Measurements from ENCODE around the gene IFNAR1. TPM values are rescaled to one million over a fixed set of nuclear protein-coding genes. Genes with fewer than 3 reads are reported as not detected.

The IFNAR1 gene
- total RNA-seq, 2 donors from 2014 or later, result 37.1 to 50.1 TPM

DNA sequence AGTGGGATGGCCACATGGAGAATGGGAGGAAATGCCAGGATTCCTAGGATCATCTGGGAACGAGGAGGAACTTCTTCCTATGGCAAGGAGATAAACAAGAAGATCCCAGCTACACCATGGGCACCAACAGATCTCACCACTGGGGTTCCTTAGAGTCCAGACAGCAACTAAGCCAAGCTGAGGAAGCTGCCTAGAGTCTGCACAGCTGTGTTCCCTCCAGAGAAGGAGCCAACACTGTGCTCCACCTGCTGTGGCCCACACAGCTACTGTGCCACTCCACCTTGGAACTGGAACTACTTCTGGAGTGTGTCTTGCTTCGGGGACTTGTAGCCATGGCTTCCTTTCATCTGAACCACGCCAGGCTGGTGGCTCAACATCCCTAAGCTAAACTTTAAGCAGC, 6.0 kb downstream of the IFNAR1 start:
- peak; percentile 24 for ATAC-seq
- intact Hi-C loops (cut with DNase I, micrococcal nuclease), result no loop called here
- DNase-seq, result no peak

DNA sequence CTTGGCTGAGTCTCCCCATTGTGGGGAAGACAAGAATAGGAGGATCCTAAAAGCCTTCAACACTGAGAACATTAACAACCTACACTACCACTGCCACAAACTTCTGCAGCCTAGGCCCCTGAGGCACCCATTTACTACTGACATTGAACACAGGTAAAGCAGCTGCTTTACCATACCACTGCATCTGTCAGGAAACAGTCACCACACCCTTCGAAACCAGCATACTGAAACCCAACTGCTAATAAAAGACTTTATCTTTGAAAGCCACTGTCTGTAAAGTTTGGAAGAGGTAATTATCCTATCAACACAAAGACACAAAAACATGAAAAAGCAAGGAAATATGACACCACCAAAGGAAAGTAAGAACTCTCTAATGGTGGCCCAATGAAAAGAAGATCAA, 7.4 kb downstream of the IFNAR1 start:
- DNase-seq (no peak), ATAC-seq (peak; percentile 39)
- intact Hi-C loops (cut with DNase I, micrococcal nuclease), result no loop called here

DNA sequence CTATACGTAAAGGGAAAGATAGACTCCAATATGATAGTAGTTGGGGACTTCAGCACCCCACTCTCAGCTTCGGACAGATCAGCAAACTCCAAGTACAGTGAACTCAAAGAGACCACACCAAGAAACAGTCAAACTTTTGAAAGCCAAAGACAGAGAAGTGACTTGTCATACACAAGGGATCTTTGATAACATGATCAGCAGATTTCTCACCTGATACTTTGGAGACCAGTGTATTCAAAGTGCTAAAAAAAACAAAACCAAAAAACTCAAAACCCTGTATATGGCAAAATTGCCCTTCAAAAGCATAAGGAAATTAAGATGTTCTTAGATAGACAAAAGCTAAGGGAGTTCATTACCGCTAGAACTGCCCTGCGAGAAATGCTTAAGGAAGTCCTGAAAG, 9.4 kb downstream of the IFNAR1 start:
- intact Hi-C loops (cut with DNase I, micrococcal nuclease), result no loop called here
- ATAC-seq, result no peak
- DNase-seq, result no peak

DNA sequence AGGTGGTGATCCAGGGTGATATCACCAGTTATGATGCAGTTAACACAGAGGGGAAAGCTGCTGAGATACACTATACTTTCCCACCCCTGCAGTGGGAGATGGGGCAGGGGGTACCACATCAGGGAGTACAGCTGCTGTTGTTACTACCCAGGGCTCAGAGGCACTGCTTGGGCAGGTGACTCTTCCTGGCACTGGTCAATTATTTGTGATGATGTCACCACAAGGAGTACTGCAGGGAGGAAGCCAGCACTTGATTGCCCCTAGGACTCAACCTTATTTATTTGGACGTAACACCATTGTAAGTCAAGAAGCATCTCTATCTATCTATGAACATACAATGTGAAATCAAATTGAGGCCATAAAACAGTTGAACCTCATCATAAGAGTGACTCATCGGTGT, 10.1 kb downstream of the IFNAR1 start:
- no peak for DNase-seq
- ATAC-seq, result peak; percentile 54
- intact Hi-C loops (cut with DNase I, micrococcal nuclease), result no loop called here

DNA sequence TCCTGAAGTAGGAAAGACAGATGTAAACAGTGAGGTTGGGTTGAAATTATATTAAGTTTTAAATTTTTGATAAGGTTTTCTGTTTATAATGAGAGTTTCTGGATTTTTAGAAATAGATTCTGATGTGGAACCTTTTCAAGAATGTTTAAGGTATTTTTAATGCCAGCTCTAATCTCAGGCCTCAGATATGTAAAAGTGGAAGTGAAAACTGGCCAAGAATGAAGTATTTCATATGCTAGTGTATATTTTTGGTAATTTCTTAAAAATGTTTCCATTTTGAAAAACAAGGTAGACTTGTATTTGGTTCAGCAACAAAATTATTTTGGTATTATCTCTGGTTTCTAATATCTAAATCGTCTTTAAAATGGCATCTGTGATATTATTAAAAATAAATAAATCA, 14.4 kb downstream of the IFNAR1 start:
- ATAC-seq, result no peak
- intact Hi-C loops (cut with DNase I, micrococcal nuclease), result no loop called here
- no peak for DNase-seq

DNA sequence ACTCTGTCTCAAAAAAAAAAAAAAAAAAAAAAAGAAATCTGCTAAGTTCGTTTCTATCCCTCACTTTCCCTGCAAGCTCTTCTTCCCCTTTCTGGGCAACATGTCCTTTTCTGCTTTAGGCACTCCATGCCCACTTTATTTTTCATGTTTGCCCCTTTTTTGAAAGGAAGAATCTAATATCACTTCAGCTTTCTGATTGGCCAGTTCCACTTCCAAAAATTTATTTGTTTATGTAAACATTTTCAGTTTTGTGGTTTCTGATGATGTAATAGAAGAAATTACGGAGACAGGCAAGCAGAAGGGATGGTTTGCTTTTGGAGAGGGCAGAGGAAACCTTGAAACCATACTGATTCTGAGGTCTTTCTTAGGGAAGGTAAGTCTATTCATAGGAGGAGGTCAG, 15.1 kb downstream of the IFNAR1 start:
- intact Hi-C loops (cut with DNase I, micrococcal nuclease), result no loop called here
- DNase-seq, result no peak
- no peak for ATAC-seq

DNA sequence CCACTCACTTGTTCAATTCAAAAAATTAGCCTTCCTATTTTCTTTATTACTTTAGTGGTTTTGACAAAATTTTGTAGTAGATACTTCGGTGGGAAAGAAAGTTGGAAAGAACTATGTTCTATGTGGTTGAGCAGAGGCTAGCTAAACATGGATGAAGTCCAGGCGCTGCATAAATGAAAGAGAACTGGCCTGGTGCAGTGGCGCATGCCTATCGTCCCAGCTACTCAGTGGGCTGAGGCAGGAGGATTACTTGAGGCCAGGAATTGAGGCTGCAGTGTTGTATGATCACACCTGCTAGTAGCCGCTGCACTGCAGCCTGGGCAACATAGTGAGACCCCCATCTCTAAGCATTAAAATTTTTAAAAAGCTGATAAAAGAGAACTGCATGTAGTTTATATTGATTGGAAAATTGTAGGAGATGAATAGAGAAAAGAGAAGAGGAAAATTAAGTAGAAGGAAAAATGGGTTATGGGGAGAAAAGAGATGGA, 21.0 kb downstream of the IFNAR1 start:
- no peak for ATAC-seq
- intact Hi-C loops (cut with DNase I, micrococcal nuclease), result no loop called here
- DNase-seq, result no peak

DNA sequence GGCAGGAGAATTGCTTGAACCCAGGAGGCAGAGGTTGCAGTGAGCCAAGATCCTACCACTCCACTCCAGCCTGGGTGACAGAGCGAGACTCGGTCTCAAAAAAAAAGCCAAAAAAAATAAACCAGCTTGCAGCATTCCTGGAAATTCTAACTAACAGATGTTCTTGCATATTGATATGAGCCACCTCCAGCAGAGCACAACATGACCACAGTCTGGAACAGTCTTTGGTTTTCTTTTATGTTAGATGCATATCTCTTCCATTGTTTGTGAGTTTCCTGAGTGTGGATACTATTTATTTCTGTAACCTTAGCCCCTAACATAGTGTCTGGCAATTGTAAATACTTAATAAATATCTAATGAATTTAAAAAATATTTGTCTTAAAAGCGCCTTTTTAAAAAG, 23.9 kb downstream of the IFNAR1 start:
- no peak for ATAC-seq
- intact Hi-C loops (cut with DNase I, micrococcal nuclease), result no loop called here
- no peak for DNase-seq

DNA sequence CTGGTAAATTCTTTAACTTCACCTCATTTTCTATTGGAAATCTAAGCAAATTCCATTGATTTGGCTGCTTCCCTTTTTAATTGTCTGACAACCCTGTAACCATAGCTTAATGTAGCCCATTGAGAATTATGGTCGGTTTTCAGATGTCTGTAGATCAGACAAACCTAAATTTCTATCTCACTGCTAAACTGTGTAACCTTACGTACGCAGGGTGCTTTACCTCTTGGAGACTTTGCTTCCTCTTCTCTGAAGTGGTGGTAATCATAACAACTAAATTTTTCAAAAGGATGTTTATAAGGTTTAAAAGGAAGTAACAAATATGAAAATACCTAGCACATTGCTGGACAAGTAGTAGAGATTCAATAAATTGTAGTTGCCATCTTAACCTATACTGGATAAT, 25.9 kb downstream of the IFNAR1 start:
- ATAC-seq (no peak), DNase-seq (no peak)
- intact Hi-C loops (cut with DNase I, micrococcal nuclease), result loop anchor here in 1 of 2 donors (10.0 kb wide), 1 partner anchor 94 kb away; no protein-coding TSS in a partner anchor

DNA sequence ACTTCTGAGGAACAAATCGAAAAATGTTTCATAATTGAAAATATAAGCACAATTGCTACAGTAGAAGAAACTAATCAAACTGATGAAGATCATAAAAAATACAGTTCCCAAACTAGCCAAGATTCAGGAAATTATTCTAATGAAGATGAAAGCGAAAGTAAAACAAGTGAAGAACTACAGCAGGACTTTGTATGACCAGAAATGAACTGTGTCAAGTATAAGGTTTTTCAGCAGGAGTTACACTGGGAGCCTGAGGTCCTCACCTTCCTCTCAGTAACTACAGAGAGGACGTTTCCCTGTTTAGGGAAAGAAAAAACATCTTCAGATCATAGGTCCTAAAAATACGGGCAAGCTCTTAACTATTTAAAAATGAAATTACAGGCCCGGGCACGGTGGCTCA, 30.6 kb downstream of the IFNAR1 start:
- ATAC-seq (no peak), DNase-seq (no peak)
- intact Hi-C loops (cut with DNase I, micrococcal nuclease), result loop anchor here in 1 of 2 donors (10.0 kb wide), 1 partner anchor 89 kb away; no protein-coding TSS in a partner anchor

DNA sequence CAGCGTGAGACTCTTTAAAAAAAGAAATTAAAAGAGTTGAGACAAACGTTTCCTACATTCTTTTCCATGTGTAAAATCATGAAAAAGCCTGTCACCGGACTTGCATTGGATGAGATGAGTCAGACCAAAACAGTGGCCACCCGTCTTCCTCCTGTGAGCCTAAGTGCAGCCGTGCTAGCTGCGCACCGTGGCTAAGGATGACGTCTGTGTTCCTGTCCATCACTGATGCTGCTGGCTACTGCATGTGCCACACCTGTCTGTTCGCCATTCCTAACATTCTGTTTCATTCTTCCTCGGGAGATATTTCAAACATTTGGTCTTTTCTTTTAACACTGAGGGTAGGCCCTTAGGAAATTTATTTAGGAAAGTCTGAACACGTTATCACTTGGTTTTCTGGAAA, 31.2 kb downstream of the IFNAR1 start:
- DNase-seq (no peak), ATAC-seq (no peak)
- intact Hi-C loops (cut with DNase I, micrococcal nuclease), result loop anchor here in 1 of 2 donors (10.0 kb wide), 1 partner anchor 89 kb away; no protein-coding TSS in a partner anchor

DNA sequence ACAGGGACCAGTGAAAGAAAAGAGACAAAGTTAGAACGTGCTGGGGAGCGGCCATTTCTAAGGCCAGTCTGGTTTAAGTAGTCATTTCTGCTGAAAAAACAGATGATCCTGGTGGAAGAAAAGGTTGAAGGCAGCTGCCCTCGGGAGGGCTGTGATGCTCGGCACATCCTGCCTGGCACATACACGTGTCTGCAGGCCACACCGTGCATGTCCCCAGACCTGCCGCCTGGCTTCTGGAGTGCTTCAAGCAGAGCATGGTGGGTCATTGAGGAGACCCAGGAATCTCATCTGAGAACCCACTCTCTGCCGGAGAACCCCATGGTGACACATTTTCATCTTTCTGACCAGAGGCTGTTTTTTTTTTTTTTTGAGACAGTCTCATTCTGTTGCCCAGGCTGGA, 32.4 kb downstream of the IFNAR1 start:
- intact Hi-C loops (cut with DNase I, micrococcal nuclease), result loop anchor here in 1 of 2 donors (10.0 kb wide), 1 partner anchor 88 kb away; no protein-coding TSS in a partner anchor
- DNase-seq (no peak), ATAC-seq (no peak)

DNA sequence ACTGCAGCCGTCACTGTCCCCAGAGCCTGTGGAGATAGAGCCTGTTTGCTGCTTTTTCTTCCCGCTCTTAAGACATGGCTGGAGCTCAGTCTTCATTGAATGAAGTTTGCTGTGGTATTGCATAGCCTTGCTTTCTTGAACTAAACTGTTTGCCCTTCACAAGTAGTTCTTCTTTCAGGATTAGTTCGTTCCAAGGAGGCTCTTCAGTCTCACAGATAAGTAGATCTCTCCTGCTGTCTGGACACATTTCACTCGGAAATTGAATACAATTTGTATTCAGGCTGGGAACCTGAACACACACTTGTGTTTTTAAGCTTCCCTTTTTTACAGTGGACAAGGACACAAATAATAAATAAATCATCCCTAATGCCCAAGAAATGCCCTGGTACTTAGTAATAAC, 34.7 kb downstream of the IFNAR1 start:
- intact Hi-C loops (cut with DNase I, micrococcal nuclease), result loop anchor here in 1 of 2 donors (10.0 kb wide), 1 partner anchor 85 kb away; no protein-coding TSS in a partner anchor
- DNase-seq, result no peak
- ATAC-seq, result no peak

DNA sequence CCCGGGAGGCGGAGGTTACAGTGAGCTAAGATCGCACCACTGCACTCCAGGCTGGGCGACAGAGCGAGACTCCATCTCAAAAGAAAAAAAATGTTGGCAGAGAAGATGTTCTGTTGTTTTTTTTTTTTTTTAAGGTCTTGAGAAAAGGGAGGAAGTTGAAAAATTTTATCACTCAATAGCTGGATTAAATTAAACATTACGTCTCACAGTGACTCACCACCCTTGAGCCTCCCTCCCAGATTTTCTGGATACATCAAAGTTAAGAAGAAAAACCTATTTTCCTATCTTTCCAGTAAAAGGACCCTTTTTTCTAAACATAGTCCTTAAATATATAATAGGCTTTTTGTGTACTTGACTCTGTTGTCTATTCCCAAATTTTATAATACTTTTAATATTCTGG, 35.5 kb downstream of the IFNAR1 start:
- DNase-seq (no peak), ATAC-seq (no peak)
- intact Hi-C loops (cut with DNase I, micrococcal nuclease), result loop anchor here in 1 of 2 donors (5.0 kb wide), 1 partner anchor 158 kb away; no protein-coding TSS in a partner anchor

DNA sequence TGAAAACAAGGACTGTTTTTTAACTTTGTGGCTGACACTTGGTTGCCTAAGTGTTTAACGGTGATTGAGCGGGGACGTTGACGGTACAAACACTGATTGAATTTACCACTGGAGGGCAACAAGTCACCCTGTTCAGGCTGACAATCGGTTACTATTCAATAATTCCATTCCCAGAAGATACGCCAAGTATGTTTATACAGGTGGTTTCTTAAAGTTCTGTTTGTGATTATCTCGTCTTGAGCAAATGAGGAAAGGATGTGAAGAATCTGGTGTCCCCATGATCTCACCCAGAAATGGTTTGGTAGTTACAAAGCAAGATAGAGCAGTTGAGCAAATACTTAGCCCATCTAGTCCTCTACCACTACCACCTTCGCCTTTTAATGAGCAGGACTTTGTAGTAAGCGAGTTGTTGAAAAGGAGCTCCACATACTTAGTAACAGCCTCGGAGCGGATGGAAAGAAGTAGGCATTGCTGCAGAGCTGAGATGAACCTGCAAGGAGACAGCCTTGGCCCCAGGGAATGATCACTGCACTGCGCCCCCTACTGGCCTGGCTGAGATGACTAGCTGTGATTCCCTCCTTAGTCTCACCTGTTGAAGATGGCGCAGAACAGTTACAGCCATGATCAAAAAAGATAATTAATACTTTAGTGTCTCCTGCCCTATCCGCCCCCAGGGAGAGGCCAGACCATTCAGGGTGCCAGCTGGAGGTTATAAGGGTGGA, 36.3 kb downstream of the IFNAR1 start:
- DNase-seq, result peak; percentile 71 to 87
- intact Hi-C loops (cut with DNase I, micrococcal nuclease), result loop anchor here in 1 of 2 donors (5.0 kb wide), 1 partner anchor 159 kb away; no protein-coding TSS in a partner anchor
- ATAC-seq, result peak; percentile 73

DNA sequence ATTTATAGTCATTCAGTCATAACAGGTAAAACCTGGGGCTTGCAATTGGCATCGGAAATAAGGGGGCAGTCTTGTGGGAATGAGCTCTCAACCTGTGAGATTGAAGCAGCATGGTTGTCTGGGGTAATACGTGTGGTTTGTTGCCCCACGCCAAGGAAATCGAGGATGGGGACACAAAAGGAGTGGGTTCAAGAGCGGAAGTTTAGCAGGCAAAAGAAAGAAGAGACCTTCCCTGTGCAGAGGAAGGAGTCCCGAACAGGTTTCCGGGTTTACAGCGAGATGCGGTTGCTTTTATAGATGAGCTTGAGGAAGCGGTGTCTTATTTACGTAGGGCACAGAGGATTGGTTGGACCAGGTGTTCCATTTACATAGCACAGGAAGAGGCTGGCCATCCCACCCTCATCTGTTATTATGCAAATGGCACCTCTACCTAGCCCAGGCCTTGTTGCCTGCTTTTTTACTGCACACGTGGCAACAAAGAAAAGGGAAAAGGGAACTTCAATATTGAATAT, 37.3 kb downstream of the IFNAR1 start:
- intact Hi-C loops (cut with DNase I, micrococcal nuclease), result loop anchor here in 1 of 2 donors (5.0 kb wide), 1 partner anchor 160 kb away; no protein-coding TSS in a partner anchor
- peak; percentile 59 to 65 for DNase-seq

DNA sequence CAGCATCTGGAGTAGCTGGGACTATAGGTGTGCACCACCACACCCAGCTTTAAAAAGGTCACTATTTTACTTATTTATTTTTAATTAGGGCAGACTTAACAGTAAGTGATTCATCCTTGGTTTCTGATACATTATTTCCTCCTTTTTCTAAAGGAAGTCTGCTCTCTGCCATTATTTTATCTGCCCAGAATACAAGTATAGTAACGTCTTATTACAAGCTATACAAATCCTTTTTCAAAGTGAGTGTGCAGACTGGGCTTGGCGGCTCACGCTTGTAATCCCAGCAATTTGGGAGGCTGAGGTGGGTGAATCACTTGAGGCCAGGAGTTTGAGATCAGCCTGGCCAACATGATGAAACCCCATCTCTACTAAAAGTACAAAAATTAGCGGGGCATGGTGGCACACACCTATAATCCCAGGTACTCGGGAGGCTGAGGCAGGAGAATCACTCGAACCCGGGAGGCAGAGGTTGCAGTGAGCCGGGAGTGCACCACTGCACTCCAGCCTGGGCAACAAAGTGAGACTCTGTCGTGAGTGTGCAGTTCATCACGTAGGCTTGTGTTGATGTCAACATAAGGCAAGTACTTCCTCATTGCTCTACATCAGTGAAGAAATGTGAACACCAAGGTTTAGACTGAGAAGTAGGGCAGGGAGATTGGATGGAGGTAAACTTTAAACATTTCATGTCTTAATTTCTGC, 39.3 kb downstream of the IFNAR1 start:
- ATAC-seq (peak; percentile 68), DNase-seq (peak; percentile 69 to 72)
- intact Hi-C loops (cut with DNase I, micrococcal nuclease), result loop anchor here in 1 of 2 donors (5.0 kb wide), 1 partner anchor 162 kb away; no protein-coding TSS in a partner anchor

More for the DNA sequence above, 37.3 kb downstream of the IFNAR1 start:
- ATAC-seq, result peak; percentile 51

DNA sequence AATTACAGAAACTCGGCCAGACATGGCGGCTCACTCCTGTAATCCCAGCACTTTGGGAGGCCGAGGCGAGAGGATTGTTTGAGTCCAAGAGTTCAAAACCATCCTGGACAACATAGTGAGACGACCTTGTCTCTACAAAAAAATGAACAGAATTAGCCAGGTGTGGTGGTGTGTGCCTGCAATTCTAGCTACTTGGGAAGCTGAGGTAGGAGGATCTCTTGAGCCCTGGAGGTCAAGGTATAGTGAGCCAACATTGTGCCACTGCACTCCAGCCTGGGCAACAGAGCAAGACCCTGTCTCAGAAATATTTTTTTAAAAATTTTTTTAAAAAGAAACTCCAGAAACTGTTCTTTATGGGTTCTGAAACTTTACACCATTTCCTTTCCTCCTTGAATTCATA, 40.1 kb downstream of the IFNAR1 start:
- DNase-seq (no peak), ATAC-seq (no peak)
- intact Hi-C loops (cut with DNase I, micrococcal nuclease), result loop anchor here in 1 of 2 donors (5.0 kb wide), 1 partner anchor 163 kb away; no protein-coding TSS in a partner anchor

DNA sequence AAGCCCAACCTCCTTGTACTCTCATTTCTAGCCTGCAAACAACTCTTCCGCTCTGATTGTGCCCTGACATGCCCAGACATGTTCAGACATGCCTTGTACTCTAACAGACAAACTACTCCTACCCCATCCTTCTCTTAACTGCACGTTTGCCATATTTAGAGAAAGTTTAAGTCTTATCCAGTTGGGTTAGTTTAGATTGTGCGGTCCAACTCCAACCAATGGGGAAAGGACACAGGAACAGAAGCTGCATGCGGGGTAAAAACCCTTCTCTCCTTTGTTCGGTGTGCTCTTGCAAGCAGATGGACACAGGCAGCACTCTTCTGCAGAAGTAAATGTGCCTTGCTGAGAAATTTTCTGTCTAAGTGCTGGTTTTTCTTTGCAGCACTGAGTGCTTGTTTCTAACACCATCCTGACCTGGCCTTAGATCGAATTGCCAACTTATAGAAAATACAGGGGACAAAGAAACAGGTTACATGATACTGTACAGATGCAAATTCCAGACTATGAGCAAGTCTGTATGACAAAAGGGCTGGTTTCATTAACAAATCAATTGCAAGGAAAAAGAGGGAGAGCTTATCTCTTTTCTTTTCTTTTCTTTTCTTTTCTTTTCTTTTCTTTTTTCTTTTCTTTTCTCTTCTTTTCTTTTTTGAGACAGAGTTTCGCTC, 42.7 kb downstream of the IFNAR1 start:
- ATAC-seq, result no peak
- no peak for DNase-seq
- intact Hi-C loops (cut with DNase I, micrococcal nuclease), result no loop called here

Measured in left colon (tissue), 2 donors.